Natural killer cell (primary cell): ENCODE results near the gene VN1R5. TPM values are rescaled to one million over a fixed set of nuclear protein-coding genes. Genes with fewer than 3 reads are reported as not detected.

Experiments
- ATAC-seq, 3 donors: fragments of 150-1000 bp in 2 of 3; fragments of 200-7000 bp in 1 of 3; cut with Tn5 transposase; 1 replicate in 1 of 3; 2 replicates in 2 of 3; pipeline ENCODE4 v1.10.0; 2021; ENCODE audit warnings: mild to moderate bottlenecking in 2 of 3, moderate library complexity in 2 of 3
- DNase-seq, 2 donors: peaks; one replicate each; pipeline versions ENCODE4 v3.0.0 to v3.0.0-alpha.2; 2013 to 2021; ENCODE audit warnings: mixed read lengths in 1 of 2
- H3K27ac ChIP-seq: one replicate; pipeline ENCODE4 v1.5.1; 2013; ENCODE audit warnings: mild to moderate bottlenecking, low read length
- H3K27me3 ChIP-seq: one replicate; pipeline ENCODE4 v1.6.1; 2013; ENCODE audit warnings: low read length; ENCODE audit not compliant: control insufficient read depth, insufficient read depth
- H3K36me3 ChIP-seq: one replicate; pipeline ENCODE4 v1.6.1; 2013; ENCODE audit warnings: low read length; ENCODE audit not compliant: control insufficient read depth, insufficient read depth
- H3K4me1 ChIP-seq: one replicate; pipeline ENCODE4 v1.6.1; 2013; ENCODE audit warnings: low read length; ENCODE audit not compliant: control insufficient read depth, insufficient read depth
- H3K4me3 ChIP-seq: one replicate; pipeline ENCODE4 v1.5.1; 2013; ENCODE audit warnings: low read length
- H3K9me3 ChIP-seq: one replicate; pipeline ENCODE4 v1.6.1; 2013; ENCODE audit warnings: low read length; ENCODE audit not compliant: control insufficient read depth, insufficient read depth
- H3K27ac Mint-ChIP-seq, 2 donors: one replicate each; pipeline ENCODE4 v1.8.0; 2022; ENCODE audit warnings: mild to moderate bottlenecking in 2 of 2, mixed read lengths in 2 of 2, moderate library complexity in 1 of 2
- H3K27me3 Mint-ChIP-seq, 2 donors: one replicate each; pipeline ENCODE4 v1.8.0; 2022; ENCODE audit warnings: low read depth in 2 of 2, mixed read lengths in 2 of 2
- H3K36me3 Mint-ChIP-seq: one replicate; pipeline ENCODE4 v1.8.0; 2022; ENCODE audit warnings: mixed read lengths
- H3K4me1 Mint-ChIP-seq, 2 donors: one replicate each; pipeline ENCODE4 v1.8.0; 2022; ENCODE audit warnings: mixed read lengths in 2 of 2
- H3K4me3 Mint-ChIP-seq: one replicate; pipeline ENCODE4 v1.8.0; 2022; ENCODE audit warnings: mild to moderate bottlenecking, moderate library complexity, mixed read lengths
- H3K9me3 Mint-ChIP-seq, 2 donors: one replicate each; pipeline ENCODE4 v1.8.0; 2022; ENCODE audit warnings: mixed read lengths in 2 of 2
- CTCF ChIP-seq: fragments of 200-600 bp; IDR thresholded peaks from one replicate; pipeline ENCODE4 v1.8.0; 2022; ENCODE audit warnings: antibody characterized with exemption
- WGBS: methylation state at CpG from one replicate; pipeline ENCODE4 v1.1.7; 2013; ENCODE audit warnings: missing lambda C conversion rate; ENCODE audit not compliant: insufficient coverage; 5-methylcytosine and 5-hydroxymethylcytosine counted together
- intact Hi-C: fragments of 100-400 bp; cut with micrococcal nuclease; formaldehyde crosslinking; loops from one replicate; pipeline ENCODE4 v1.14.2; 2022
- total RNA-seq, 4 donors: library from RNA; stranded (reverse); fragments of 120-200 nt in 1 of 4; gene quantifications; one replicate each; pipeline versions ENCODE4 v1.2.3 to v1.2.4, GENCODE V29; 2013 to 2022

The VN1R5 gene
- total RNA-seq, 3 donors from 2014 or later (not counting 1 experiment from before 2014, with no cell fraction given) = not detected

- H3K36me3 ChIP-seq = peaks cover 7% of the 10 kb centered on the region
Observed at GRCh38 chr1:247298701-247299100, 42.8 kb downstream of the VN1R5 start.

GRCh38 chr1:247299723-247300381 is 44.0 kb downstream of the VN1R5 start:
- Histone ChIP-seq H3K4me3 (no peak overlapping the region), H3K9me3 (no peaks in the 10 kb centered on the region), H3K27me3 (no peaks in the 10 kb centered on the region), H3K36me3 (peaks cover 12% of the 10 kb centered on the region), H3K27ac (no peak overlapping the region), H3K4me1 (no peaks in the 10 kb centered on the region)
- intact Hi-C loops = no loop called here
- DNase-seq (no peak), ATAC-seq (no peak)
- no peak for TF ChIP-seq CTCF
- H3K4me1 Mint-ChIP-seq = no peaks in the 10 kb centered on the region
- no peaks in the 10 kb centered on the region for H3K9me3 Mint-ChIP-seq
- peaks cover 13% of the 10 kb centered on the region for H3K36me3 Mint-ChIP-seq
- H3K27me3 Mint-ChIP-seq = no peaks in the 10 kb centered on the region
- WGBS = 92% methylated on average over 12 of the region's 12 CpGs
- H3K4me3 Mint-ChIP-seq = no peak overlapping the region
- H3K27ac Mint-ChIP-seq = no peak overlapping the region

More at GRCh38 chr1:247298701-247299100, 42.8 kb downstream of the VN1R5 start:
- Mint-ChIP-seq H3K27ac (no peak overlapping the region), H3K9me3 (no peaks in the 10 kb centered on the region), H3K27me3 (no peaks in the 10 kb centered on the region), H3K4me1 (no peaks in the 10 kb centered on the region), H3K4me3 (no peak overlapping the region), H3K36me3 (peaks cover 13% of the 10 kb centered on the region)
- H3K9me3 ChIP-seq = no peaks in the 10 kb centered on the region
- ATAC-seq (no peak), DNase-seq (no peak)
- no peaks in the 10 kb centered on the region for H3K4me1 ChIP-seq
- no peaks in the 10 kb centered on the region for H3K27me3 ChIP-seq
- no peak overlapping the region for H3K27ac ChIP-seq
- H3K4me3 ChIP-seq = no peak overlapping the region
- intact Hi-C loops = no loop called here
- WGBS = 91% methylated on average over 4 of the region's 4 CpGs
- TF ChIP-seq CTCF = no peak

GRCh38 chr1:247300491-247301175 is 44.8 kb downstream of the VN1R5 start:
- no peaks in the 10 kb centered on the region for H3K9me3 Mint-ChIP-seq
- peaks cover 13% of the 10 kb centered on the region for H3K36me3 Mint-ChIP-seq
- 98% methylated on average over 47 of the region's 47 CpGs for WGBS

More at GRCh38 chr1:247300491-247301175, 44.8 kb downstream of the VN1R5 start:
- Histone ChIP-seq H3K36me3 (peaks cover 14% of the 10 kb centered on the region), H3K27ac (no peak overlapping the region), H3K27me3 (no peaks in the 10 kb centered on the region), H3K4me1 (no peaks in the 10 kb centered on the region), H3K4me3 (no peak overlapping the region), H3K9me3 (no peaks in the 10 kb centered on the region)
- Mint-ChIP-seq H3K4me3 (no peak overlapping the region), H3K4me1 (no peaks in the 10 kb centered on the region), H3K27ac (no peak overlapping the region), H3K27me3 (no peaks in the 10 kb centered on the region)
- DNase-seq (no peak), ATAC-seq (no peak)
- TF ChIP-seq CTCF = no peak
- intact Hi-C loops = no loop called here
